Esophagus mucosa (tissue), 1 donor: Measurements from ENCODE around the gene RBMS1. TPM values are rescaled to one million over a fixed set of nuclear protein-coding genes. Genes with fewer than 3 reads are reported as not detected.

Experiments
- ATAC-seq: fragments of 200-7000 bp; cut with Tn5 transposase; one replicate; pipeline ENCODE4 v1.9.1; 2020
- total RNA-seq: library from RNA; stranded (reverse); gene quantifications from one replicate; pipeline ENCODE4 v1.2.4, GENCODE V29; 2023
- donor health status: DM: yes; HTN: yes; CAD: no.

RBMS1 gene
- total RNA-seq, 1 donor from 2014 or later: 28.2 TPM

- no peak for ATAC-seq
Measured at GRCh38 chr2:160377204-160377995, 116.2 kb downstream of the RBMS1 start.

- ATAC-seq: peak; percentile 80
Measured at GRCh38 chr2:160376576-160376975, 117.0 kb downstream of the RBMS1 start.

- peak; percentile 72 for ATAC-seq
Measured at GRCh38 chr2:160375802-160376469, 117.7 kb downstream of the RBMS1 start.

GRCh38 chr2:160375037-160375436, 118.6 kb downstream of the RBMS1 start:
- ATAC-seq: no peak

- no peak for ATAC-seq
Measured at GRCh38 chr2:160373666-160374065, 119.9 kb downstream of the RBMS1 start.

- ATAC-seq: no peak
Measured at GRCh38 chr2:160373263-160373662, 120.3 kb downstream of the RBMS1 start.

GRCh38 chr2:160372585-160372984, 121.0 kb downstream of the RBMS1 start:
- ATAC-seq: no peak

GRCh38 chr2:160372010-160372356, 121.6 kb downstream of the RBMS1 start:
- ATAC-seq: no peak

GRCh38 chr2:160371251-160372009, 122.2 kb downstream of the RBMS1 start:
- ATAC-seq: no peak

- no peak for ATAC-seq
Measured at GRCh38 chr2:160368988-160369930, 124.3 kb downstream of the RBMS1 start.

GRCh38 chr2:160367887-160368286, 125.7 kb downstream of the RBMS1 start:
- no peak for ATAC-seq

GRCh38 chr2:160367139-160367538, 126.5 kb downstream of the RBMS1 start:
- ATAC-seq: peak; percentile 28

- no peak for ATAC-seq
Measured at GRCh38 chr2:160366474-160366873, 127.1 kb downstream of the RBMS1 start.

- no peak for ATAC-seq
Measured at GRCh38 chr2:160365716-160366367, 127.8 kb downstream of the RBMS1 start.

- no peak for ATAC-seq
Measured at GRCh38 chr2:160364364-160364763, 129.2 kb downstream of the RBMS1 start.

GRCh38 chr2:160363961-160364360, 129.6 kb downstream of the RBMS1 start:
- no peak for ATAC-seq

- ATAC-seq: no peak
Measured at GRCh38 chr2:160363055-160363454, 130.6 kb downstream of the RBMS1 start.

- ATAC-seq: no peak
Measured at GRCh38 chr2:160362541-160362940, 131.1 kb downstream of the RBMS1 start.

GRCh38 chr2:160362018-160362417, 131.6 kb downstream of the RBMS1 start:
- ATAC-seq: no peak

- no peak for ATAC-seq
Measured at GRCh38 chr2:160360089-160360757, 133.4 kb downstream of the RBMS1 start.

GRCh38 chr2:160358046-160358445, 135.6 kb downstream of the RBMS1 start:
- no peak for ATAC-seq
